ENCODE results near the gene SEC14L1. TPM values are rescaled to one million over a fixed set of nuclear protein-coding genes. Genes with fewer than 3 reads are reported as not detected.
A peak's percentile ranks its signal among the peaks of the same experiment; 100 is the strongest.

SEC14L1 gene
- total and polyA plus RNA-seq, 2 of the 8 experiments (the other 6 are each of a cell fraction or from before 2014, with no cell fraction given): 27.2 to 74.4 TPM

DNA sequence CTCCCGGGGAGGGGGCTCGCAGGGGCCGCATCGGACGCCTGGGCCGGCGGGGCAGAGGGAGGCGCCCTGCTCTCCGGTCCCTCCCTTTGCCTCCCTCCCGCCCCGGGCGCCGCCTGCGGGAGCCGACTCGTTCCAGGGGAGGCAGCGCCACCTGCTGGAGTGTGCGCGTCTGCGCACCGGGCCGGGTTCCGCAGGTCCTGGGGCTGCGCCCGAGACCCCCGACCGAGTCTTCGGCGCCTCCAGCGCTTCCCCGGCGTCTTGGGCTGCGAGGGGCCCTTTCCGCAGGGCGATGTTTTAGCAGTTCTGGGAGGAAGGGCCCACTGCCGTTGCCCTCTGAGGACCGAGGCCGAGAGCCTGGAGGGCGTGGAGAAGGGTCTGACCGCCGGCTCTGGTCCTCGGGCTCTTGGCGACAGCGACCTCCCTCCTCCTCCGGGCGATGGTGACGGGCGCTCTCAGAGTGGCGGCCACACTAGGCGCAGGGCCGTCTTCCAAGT, 106.3 kb downstream of the SEC14L1 start (continued):
- TF ChIP-seq, protein P1, sequence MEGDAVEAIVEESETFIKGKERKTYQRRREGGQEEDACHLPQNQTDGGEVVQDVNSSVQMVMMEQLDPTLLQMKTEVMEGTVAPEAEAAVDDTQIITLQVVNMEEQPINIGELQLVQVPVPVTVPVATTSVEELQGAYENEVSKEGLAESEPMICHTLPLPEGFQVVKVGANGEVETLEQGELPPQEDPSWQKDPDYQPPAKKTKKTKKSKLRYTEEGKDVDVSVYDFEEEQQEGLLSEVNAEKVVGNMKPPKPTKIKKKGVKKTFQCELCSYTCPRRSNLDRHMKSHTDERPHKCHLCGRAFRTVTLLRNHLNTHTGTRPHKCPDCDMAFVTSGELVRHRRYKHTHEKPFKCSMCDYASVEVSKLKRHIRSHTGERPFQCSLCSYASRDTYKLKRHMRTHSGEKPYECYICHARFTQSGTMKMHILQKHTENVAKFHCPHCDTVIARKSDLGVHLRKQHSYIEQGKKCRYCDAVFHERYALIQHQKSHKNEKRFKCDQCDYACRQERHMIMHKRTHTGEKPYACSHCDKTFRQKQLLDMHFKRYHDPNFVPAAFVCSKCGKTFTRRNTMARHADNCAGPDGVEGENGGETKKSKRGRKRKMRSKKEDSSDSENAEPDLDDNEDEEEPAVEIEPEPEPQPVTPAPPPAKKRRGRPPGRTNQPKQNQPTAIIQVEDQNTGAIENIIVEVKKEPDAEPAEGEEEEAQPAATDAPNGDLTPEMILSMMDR (IDR thresholded peaks at IDR 0.05; ENCODE audit: control extremely low read depth in 1 of 3, insufficient read depth in 1 of 3, low read depth in 1 of 3, low read length in 3 of 3): peak; percentile 68 to 87 (median 83)
- peak; percentile 84 to 86 for TF ChIP-seq RAD21 (IDR thresholded peaks at IDR 0.05 in 1 of 2, conservative IDR thresholded peaks at IDR 0.05 in 1 of 2; ENCODE audit: low read depth in 2 of 2, low read length in 2 of 2)
